HEK293 (cell line): ENCODE results near the gene PAPSS1.
"Not testable (repeated sequence)": the region's sequence is repeated elsewhere in the genome, so short reads cannot be mapped to it uniquely, and the experiment has no call there.

ENCODE experiments used
- CTCF ChIA-PET: fragments of 350-600 bp; formaldehyde crosslinking; extraction: SDS; loops from one replicate; lab custom pipeline; 2021; ENCODE audit warnings: antibody characterized with exemption; lab: Yijun Ruan, JAX
- POLR2A ChIA-PET: fragments of 300-600 bp; formaldehyde crosslinking; extraction: SDS; loops from one replicate; lab custom pipeline; 2020; ENCODE audit warnings: antibody characterized with exemption, inconsistent platforms; lab: Yijun Ruan, JAX
- H3K27ac ChIP-seq: fragments of 200-500 bp; sonication (Bioruptor generic); 2 replicates; pipeline ENCODE4 v1.5.1; 2014; ENCODE audit warnings: low read depth, low read length, control low read depth, inconsistent platforms; ENCODE audit errors: extremely low read depth
- H3K36me3 ChIP-seq, 2 experiments: fragments of 200-500 bp in 1 of 2; sonication (Bioruptor generic) in 1 of 2; 1 replicate in 1 of 2; 2 replicates in 1 of 2; pipeline ENCODE4 v1.5.1; 2014 to 2017; ENCODE audit warnings: inconsistent platforms in 2 of 2, low read length in 2 of 2; ENCODE audit not compliant: control insufficient read depth in 2 of 2, insufficient read depth in 1 of 2
- H3K4me1 ChIP-seq: fragments of 200-500 bp; sonication (Bioruptor generic); 2 replicates; pipeline ENCODE4 v1.5.1; 2014; ENCODE audit warnings: mild to moderate bottlenecking, low read length, inconsistent platforms; ENCODE audit not compliant: control insufficient read depth, insufficient read depth
- H3K4me3 ChIP-seq: 2 replicates; pipeline ENCODE4 v1.5.1; 2011; ENCODE audit warnings: low read depth, mild to moderate bottlenecking, control low read depth, low read length, moderate library complexity
- H3K9me3 ChIP-seq: fragments of 200-500 bp; sonication (Bioruptor generic); 2 replicates; pipeline ENCODE4 v1.5.1; 2014; ENCODE audit warnings: low read depth, low read length, inconsistent platforms; ENCODE audit not compliant: control insufficient read depth, insufficient read depth
- FEZF1 ChIP-seq: fragments of 450-650 bp; formaldehyde crosslinking; IDR thresholded peaks from 2 replicates; pipeline ENCODE4 v1.5.1; 2016; ENCODE audit warnings: missing biosample characterization, missing genetic modification characterization
- HOXA7 ChIP-seq: sonication (generic); formaldehyde crosslinking; IDR thresholded peaks from 2 replicates; pipeline ENCODE4 v1.8.1; 2022; ENCODE audit warnings: missing genetic modification reagents, borderline replicate concordance
- KLF16 ChIP-seq: fragments of 450-650 bp; formaldehyde crosslinking; IDR thresholded peaks from 2 replicates; pipeline ENCODE4 v1.5.1; 2017; ENCODE audit warnings: missing biosample characterization, missing genetic modification characterization
- PRDM1 ChIP-seq: fragments of 450-650 bp; formaldehyde crosslinking; IDR thresholded peaks from 2 replicates; pipeline ENCODE4; 2016; ENCODE audit warnings: missing biosample characterization, missing genetic modification characterization
- SCRT2 ChIP-seq: fragments of 450-650 bp; formaldehyde crosslinking; IDR thresholded peaks from 2 replicates; pipeline ENCODE4 v1.5.1; 2016; ENCODE audit warnings: missing biosample characterization, missing genetic modification characterization
- SP2 ChIP-seq: fragments of 450-650 bp; formaldehyde crosslinking; IDR thresholded peaks from 2 replicates; pipeline ENCODE4 v1.5.1; 2016; ENCODE audit warnings: missing biosample characterization, missing genetic modification characterization
- ZFP3 ChIP-seq: fragments of 450-650 bp; formaldehyde crosslinking; IDR thresholded peaks from 2 replicates; pipeline ENCODE4 v1.5.1; 2016; ENCODE audit warnings: low read depth, missing biosample characterization, missing genetic modification characterization
- ZNF19 ChIP-seq: fragments of 450-650 bp; formaldehyde crosslinking; IDR thresholded peaks from 2 replicates; pipeline ENCODE4; 2016; ENCODE audit warnings: missing biosample characterization, missing genetic modification characterization, low read depth
- ZNF24 ChIP-seq: fragments of 450-650 bp; formaldehyde crosslinking; IDR thresholded peaks from 2 replicates; pipeline ENCODE4 v1.5.1; 2016; ENCODE audit warnings: missing biosample characterization, missing genetic modification characterization
- ZNF350 ChIP-seq: fragments of 450-650 bp; formaldehyde crosslinking; IDR thresholded peaks from 2 replicates; pipeline ENCODE4 v1.5.0; 2017; ENCODE audit warnings: missing biosample characterization, mild to moderate bottlenecking, missing genetic modification characterization
- ZNF366 ChIP-seq: fragments of 450-650 bp; formaldehyde crosslinking; conservative IDR thresholded peaks from 2 replicates; pipeline ENCODE4 v1.5.1; 2016; ENCODE audit warnings: missing biosample characterization, missing genetic modification characterization
- ZNF610 ChIP-seq: fragments of 450-650 bp; formaldehyde crosslinking; IDR thresholded peaks from 2 replicates; pipeline ENCODE4 v1.5.1; 2016; ENCODE audit warnings: missing biosample characterization, missing genetic modification characterization, borderline replicate concordance
- ZNF623 ChIP-seq: fragments of 450-650 bp; formaldehyde crosslinking; IDR thresholded peaks from 2 replicates; pipeline ENCODE4 v1.5.1; 2016; ENCODE audit warnings: missing biosample characterization, missing genetic modification characterization
- ZNF670 ChIP-seq: fragments of 450-650 bp; formaldehyde crosslinking; IDR thresholded peaks from 2 replicates; pipeline ENCODE4 v1.5.1; 2016; ENCODE audit warnings: missing biosample characterization, missing genetic modification characterization, low read depth
- ZNF768 ChIP-seq: fragments of 450-650 bp; formaldehyde crosslinking; IDR thresholded peaks from 2 replicates; pipeline ENCODE4 v1.5.1; 2018; ENCODE audit warnings: missing biosample characterization, mild to moderate bottlenecking, missing genetic modification characterization
- ZNF777 ChIP-seq: fragments of 450-650 bp; formaldehyde crosslinking; IDR thresholded peaks from 2 replicates; pipeline ENCODE4 v1.5.1; 2017; ENCODE audit warnings: missing biosample characterization, missing genetic modification characterization, borderline replicate concordance
- ZNF785 ChIP-seq: fragments of 450-650 bp; formaldehyde crosslinking; IDR thresholded peaks from 2 replicates; pipeline ENCODE4 v1.5.1; 2016; ENCODE audit warnings: missing biosample characterization, missing genetic modification characterization
- TF ChIP-seq, protein P1 (sequence below): fragments of 450-650 bp; formaldehyde crosslinking; optimal IDR thresholded peaks from 2 replicates; pipeline ENCODE3; 2016; ENCODE audit warnings: missing biosample characterization, mild to moderate bottlenecking, missing genetic modification characterization
- TF ChIP-seq, protein P2 (sequence below): fragments of 450-650 bp; formaldehyde crosslinking; IDR thresholded peaks from 2 replicates; pipeline ENCODE4 v1.5.1; 2016; ENCODE audit warnings: missing biosample characterization, missing genetic modification characterization
- TF ChIP-seq, protein P3 (sequence below): fragments of 450-650 bp; formaldehyde crosslinking; IDR thresholded peaks from 2 replicates; pipeline ENCODE4 v1.5.1; 2016; ENCODE audit warnings: missing biosample characterization, missing genetic modification characterization, borderline replicate concordance

Gene PAPSS1

DNA sequence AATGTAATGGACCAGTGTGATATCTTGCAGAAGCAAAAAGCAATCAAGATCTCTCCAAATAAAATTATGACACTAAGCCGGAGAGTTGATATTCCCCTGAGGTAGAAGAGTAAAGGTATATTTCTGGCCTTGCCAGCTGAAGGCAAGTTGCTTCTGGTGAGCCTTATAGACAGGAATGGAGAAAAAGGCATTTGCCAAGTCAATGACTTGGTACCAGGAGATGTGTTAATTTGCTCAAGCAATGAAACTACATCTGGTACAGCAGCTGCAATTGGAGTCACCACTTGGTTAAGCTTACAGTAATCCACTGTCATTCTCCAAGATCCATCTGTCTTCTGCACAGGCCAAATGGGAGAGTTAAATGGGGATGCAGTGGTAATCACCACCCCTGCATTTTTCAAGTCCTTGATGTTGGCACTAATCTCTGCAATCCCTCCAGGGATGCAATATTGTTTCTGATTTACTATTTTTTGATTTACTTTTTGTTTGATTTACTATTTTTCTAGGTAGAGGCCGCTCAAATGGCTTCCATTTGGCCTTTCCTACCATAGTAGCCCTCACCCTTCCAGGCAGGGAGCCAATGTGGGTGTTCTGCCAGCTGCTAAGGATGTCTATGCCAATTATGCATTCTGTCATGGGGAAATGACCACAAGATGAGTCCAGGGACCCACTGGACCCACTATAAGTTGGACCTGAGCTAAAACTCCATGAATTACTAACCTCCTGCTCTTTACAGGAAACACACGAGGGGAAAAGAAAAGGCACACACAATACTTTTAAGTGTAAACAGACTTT is 6.3 kb upstream of the PAPSS1 start:
- POLR2A ChIA-PET, H3K4me3 ChIP-seq, H3K36me3 ChIP-seq, H3K9me3 ChIP-seq, H3K4me1 ChIP-seq, H3K27ac ChIP-seq: not testable (repeated sequence)
- CTCF ChIA-PET = interaction anchor here (0.7 to 1.4 kb wide), 3 partner anchors 10 to 671 kb away, joined by 3 read pairs; no protein-coding TSS in a partner anchor

DNA sequence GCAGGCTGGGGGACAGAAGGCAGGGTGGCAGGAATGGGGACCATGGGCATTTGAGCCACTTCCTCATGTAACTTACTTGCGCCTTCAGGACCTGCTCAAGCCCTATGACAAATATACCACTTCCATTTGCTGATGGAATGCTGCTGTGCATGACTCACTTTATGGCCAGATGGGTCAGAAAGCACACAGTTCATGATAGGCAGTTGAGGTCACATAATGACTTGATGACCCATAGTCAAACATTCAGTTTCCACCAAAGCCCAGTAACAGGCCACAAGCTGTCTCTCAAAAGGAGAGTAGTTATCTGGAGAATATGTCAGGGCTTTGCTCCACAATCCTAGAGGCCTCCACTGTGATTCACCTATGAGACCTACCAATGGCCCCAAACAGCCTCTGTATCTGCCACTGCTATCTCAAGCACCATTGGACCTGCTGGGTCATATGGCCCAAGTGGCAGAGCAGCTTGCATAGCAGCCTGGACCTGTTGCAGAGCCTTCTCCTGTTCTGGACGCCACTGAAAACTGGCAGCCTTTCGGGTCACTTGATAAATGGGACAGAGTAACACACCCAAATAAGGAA is 5.3 kb upstream of the PAPSS1 start:
- Histone ChIP-seq H3K9me3 (no peaks in the 10 kb centered on the region), H3K36me3 (no peaks in the 10 kb centered on the region)
- TF ChIP-seq, protein P1, sequence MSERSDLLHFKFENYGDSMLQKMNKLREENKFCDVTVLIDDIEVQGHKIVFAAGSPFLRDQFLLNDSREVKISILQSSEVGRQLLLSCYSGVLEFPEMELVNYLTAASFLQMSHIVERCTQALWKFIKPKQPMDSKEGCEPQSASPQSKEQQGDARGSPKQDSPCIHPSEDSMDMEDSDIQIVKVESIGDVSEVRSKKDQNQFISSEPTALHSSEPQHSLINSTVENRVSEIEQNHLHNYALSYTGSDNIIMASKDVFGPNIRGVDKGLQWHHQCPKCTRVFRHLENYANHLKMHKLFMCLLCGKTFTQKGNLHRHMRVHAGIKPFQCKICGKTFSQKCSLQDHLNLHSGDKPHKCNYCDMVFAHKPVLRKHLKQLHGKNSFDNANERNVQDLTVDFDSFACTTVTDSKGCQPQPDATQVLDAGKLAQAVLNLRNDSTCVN (tag by site-specific recombination) = no peak
- no peak for TF ChIP-seq PRDM1 (tag by site-specific recombination)
- no peak for TF ChIP-seq ZFP3
- TF ChIP-seq, all 188 proteins: peak for 0
- POLR2A ChIA-PET = no interaction called here
- H3K27ac ChIP-seq = no peak overlapping the region
- CTCF ChIA-PET = no interaction called here
- no peaks in the 10 kb centered on the region for H3K4me1 ChIP-seq
- no peak overlapping the region for H3K4me3 ChIP-seq

DNA sequence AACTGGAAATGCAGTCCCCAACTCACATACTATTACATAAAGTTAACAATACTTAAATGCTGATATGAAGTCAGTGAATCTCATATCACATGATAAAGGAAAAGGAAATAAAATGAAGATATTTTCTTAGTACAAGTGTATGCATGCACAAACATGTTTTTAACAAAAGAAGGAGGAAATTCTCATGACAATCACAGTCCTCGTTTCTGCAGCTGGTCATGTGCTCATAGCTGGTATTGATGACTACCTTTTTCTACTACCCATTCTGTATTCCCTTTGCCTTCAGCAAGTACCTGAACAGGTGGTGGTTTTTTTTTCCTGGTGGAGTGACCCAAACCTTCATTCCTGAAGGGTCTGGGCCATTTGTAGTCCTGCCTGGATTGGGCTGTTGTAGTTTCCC is 3.3 kb upstream of the PAPSS1 start:
- CTCF ChIA-PET, POLR2A ChIA-PET, H3K36me3 ChIP-seq, H3K27ac ChIP-seq, H3K9me3 ChIP-seq, H3K4me3 ChIP-seq, H3K4me1 ChIP-seq: not testable (repeated sequence)

DNA sequence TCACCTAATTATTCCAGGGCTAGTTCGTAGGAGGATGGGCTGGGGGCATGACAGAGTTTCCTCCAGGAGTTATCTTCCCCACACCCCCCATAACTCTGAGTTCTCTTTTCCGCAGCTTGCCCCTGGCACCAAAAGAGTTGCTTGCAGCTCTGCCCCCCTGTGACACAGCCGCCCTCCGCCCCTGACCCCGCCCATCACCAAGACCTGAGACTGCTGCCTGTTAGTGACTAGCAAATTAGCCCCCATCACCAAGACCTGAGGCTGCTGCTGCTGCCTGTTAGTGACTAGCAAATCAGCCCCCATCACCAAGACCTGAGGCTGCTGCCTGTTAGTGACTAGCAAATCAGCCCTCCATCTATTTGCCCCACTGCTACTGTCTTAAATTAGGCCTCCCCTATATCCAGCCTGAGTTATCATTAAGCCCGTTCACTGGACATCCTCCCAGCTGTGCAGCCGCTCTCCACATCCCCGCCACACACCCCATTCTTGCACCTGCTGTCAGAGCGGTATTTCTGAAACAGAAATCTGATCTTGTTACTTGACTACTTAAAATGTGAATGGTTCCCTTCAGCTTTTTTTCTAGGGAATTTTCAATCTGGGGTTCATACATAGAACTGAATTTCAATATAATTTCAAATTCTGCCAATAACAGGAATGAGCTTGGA is 1.5 kb upstream of the PAPSS1 start:
- POLR2A ChIA-PET = interaction anchor here (1.4 kb wide), 1 partner anchor 122 kb away, joined by 8 read pairs; no protein-coding TSS in a partner anchor
- no peaks in the 10 kb centered on the region for H3K36me3 ChIP-seq
- no peak overlapping the region for H3K27ac ChIP-seq
- CTCF ChIA-PET = interaction anchor here (3.2 kb wide), 1 partner anchor 15 kb away, joined by 20 read pairs; no protein-coding TSS in a partner anchor
- H3K4me3 ChIP-seq = no peak overlapping the region
- H3K4me1 ChIP-seq = peaks cover 6% of the 10 kb centered on the region
- H3K9me3 ChIP-seq = no peaks in the 10 kb centered on the region
- TF ChIP-seq KLF16 (tag by site-specific recombination) = no peak
- no peak for TF ChIP-seq ZNF24 (tag by site-specific recombination)
- TF ChIP-seq ZNF785 (tag by site-specific recombination) = no peak
- no peak for TF ChIP-seq ZNF623 (tag by site-specific recombination)
- TF ChIP-seq ZNF19 = no peak
- no peak for TF ChIP-seq ZNF777 (tag by site-specific recombination)
- no peak for TF ChIP-seq FEZF1 (tag by site-specific recombination)
- no peak for TF ChIP-seq SCRT2 (tag by site-specific recombination)
- TF ChIP-seq, protein P2, sequence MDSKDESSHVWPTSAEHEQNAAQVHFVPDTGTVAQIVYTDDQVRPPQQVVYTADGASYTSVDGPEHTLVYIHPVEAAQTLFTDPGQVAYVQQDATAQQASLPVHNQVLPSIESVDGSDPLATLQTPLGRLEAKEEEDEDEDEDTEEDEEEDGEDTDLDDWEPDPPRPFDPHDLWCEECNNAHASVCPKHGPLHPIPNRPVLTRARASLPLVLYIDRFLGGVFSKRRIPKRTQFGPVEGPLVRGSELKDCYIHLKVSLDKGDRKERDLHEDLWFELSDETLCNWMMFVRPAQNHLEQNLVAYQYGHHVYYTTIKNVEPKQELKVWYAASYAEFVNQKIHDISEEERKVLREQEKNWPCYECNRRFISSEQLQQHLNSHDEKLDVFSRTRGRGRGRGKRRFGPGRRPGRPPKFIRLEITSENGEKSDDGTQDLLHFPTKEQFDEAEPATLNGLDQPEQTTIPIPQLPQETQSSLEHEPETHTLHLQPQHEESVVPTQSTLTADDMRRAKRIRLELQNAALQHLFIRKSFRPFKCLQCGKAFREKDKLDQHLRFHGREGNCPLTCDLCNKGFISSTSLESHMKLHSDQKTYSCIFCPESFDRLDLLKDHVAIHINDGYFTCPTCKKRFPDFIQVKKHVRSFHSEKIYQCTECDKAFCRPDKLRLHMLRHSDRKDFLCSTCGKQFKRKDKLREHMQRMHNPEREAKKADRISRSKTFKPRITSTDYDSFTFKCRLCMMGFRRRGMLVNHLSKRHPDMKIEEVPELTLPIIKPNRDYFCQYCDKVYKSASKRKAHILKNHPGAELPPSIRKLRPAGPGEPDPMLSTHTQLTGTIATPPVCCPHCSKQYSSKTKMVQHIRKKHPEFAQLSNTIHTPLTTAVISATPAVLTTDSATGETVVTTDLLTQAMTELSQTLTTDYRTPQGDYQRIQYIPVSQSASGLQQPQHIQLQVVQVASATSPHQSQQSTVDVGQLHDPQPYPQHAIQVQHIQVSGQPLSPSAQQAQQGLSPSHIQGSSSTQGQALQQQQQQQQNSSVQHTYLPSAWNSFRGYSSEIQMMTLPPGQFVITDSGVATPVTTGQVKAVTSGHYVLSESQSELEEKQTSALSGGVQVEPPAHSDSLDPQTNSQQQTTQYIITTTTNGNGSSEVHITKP (tag by site-specific recombination) = no peak
- TF ChIP-seq ZNF670 (tag by site-specific recombination) = no peak
- no peak for TF ChIP-seq ZNF350 (tag by site-specific recombination)
- no peak for TF ChIP-seq HOXA7
- no peak for TF ChIP-seq ZNF366
- no peak for TF ChIP-seq SP2 (tag by site-specific recombination)
- no peak for TF ChIP-seq ZNF768 (tag by site-specific recombination)
- TF ChIP-seq ZNF610 = no peak
- TF ChIP-seq, protein P3, sequence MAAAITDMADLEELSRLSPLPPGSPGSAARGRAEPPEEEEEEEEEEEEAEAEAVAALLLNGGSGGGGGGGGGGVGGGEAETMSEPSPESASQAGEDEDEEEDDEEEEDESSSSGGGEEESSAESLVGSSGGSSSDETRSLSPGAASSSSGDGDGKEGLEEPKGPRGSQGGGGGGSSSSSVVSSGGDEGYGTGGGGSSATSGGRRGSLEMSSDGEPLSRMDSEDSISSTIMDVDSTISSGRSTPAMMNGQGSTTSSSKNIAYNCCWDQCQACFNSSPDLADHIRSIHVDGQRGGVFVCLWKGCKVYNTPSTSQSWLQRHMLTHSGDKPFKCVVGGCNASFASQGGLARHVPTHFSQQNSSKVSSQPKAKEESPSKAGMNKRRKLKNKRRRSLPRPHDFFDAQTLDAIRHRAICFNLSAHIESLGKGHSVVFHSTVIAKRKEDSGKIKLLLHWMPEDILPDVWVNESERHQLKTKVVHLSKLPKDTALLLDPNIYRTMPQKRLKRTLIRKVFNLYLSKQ (tag by site-specific recombination) = no peak
